Erythroblast (primary cell): ENCODE results near the gene CSF1R.

Experiments
- GATA1 ChIP-seq: IDR thresholded peaks from 2 replicates; pipeline ENCODE4 v1.6.1; 2011; ENCODE audit warnings: low read depth, mild to moderate bottlenecking, control low read depth, low read length, moderate library complexity
- POLR2A ChIP-seq: IDR thresholded peaks from 2 replicates; pipeline ENCODE4 v1.6.1; 2011; ENCODE audit warnings: mild to moderate bottlenecking, low read length

GRCh38 chr5:150131461-150131860 lies 45.1 kb upstream of the CSF1R start:
- TF ChIP-seq POLR2A (no peak), GATA1 (no peak)
